Kidney epithelial cell (primary cell): Measurements from ENCODE around the gene MYO1D. TPM values are rescaled to one million over a fixed set of nuclear protein-coding genes. Genes with fewer than 3 reads are reported as not detected.

ENCODE experiments used
- DNase-seq: peaks from one replicate; pipeline ENCODE4 v3.0.0-alpha.2; 2010; ENCODE audit warnings: low read depth
- H3K27me3 ChIP-seq: 2 replicates; pipeline ENCODE4 v1.6.0; 2011; ENCODE audit warnings: low read length; ENCODE audit not compliant: control insufficient read depth, insufficient read depth
- H3K36me3 ChIP-seq: 2 replicates; pipeline ENCODE4 v1.5.1; 2011; ENCODE audit warnings: low read length; ENCODE audit not compliant: control insufficient read depth, insufficient read depth
- H3K4me3 ChIP-seq: 2 replicates; pipeline ENCODE4 v1.5.1; 2011; ENCODE audit warnings: low read depth, mild to moderate bottlenecking, control low read depth, low read length
- CTCF ChIP-seq: IDR thresholded peaks from 2 replicates; pipeline ENCODE4 v1.5.1; 2011; ENCODE audit warnings: mild to moderate bottlenecking, moderate library complexity, low read length, control low read depth, inconsistent platforms; ENCODE audit not compliant: insufficient read depth, poor library complexity, severe bottlenecking
- total RNA-seq: library from RNA; depleted of rRNA; stranded (reverse); fragments of >200 nt; gene quantifications from 2 replicates; pipeline ENCODE4 v1.2.3, GENCODE V29; 2015

Gene MYO1D
- total RNA-seq, 1 donor from 2014 or later: 95.5 TPM

DNA sequence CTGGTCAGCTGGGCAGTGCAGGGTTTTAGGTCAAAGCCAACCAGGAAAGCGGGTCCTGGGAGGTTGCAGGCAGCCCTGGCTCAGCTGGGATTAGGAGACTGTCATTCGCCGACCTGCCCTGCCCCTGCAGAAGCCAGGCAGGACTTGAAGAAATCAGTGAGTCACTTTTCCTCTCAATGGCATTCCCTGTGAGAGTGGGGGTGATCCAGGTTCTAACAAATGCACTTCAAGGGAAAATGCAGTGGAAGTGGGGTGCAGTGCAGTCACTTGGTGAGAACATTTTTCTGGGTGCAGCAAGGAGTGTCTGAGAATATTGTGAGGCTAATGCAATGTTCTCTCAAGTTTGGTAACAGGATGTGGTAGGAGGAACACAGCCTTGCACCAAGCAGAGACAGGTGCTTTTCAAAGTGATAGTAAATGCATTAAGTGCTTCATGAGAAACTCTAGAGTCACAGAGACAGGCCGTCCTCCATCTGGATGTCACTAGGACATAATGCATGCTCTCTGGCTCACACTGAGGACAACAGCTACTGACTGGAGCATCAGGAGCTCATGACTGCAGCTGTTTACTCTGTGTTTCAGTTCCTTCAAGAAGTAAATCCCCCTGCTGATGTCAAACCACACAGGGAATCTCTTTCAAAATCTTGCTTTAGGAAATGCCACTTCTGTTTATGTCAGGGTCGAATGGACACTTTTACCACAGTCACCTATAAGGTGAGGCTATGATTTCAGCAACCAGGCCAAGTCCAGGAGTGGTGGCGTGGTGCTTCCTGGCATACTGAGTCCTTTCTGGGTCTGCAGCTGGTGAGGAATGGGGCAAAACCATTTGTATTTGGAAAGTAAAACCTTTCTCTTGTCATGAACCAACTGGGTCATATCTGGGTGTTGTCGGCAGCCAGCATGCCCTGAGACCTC is 373.4 kb downstream of the MYO1D start:
- H3K36me3 ChIP-seq: no peaks in the 10 kb centered on the region
- H3K27me3 ChIP-seq: no peaks in the 10 kb centered on the region
- no peak for DNase-seq
- no peak overlapping the region for H3K4me3 ChIP-seq
- TF ChIP-seq CTCF: no peak

- no peaks in the 10 kb centered on the region for H3K27me3 ChIP-seq
- H3K4me3 ChIP-seq: no peak overlapping the region
- no peak for TF ChIP-seq CTCF
- DNase-seq: no peak
- H3K36me3 ChIP-seq: no peaks in the 10 kb centered on the region
Measured at GRCh38 chr17:32502710-32503109, 374.2 kb downstream of the MYO1D start.

- no peak for DNase-seq
- H3K4me3 ChIP-seq: no peak overlapping the region
- H3K36me3 ChIP-seq: no peaks in the 10 kb centered on the region
- TF ChIP-seq CTCF: no peak
- no peaks in the 10 kb centered on the region for H3K27me3 ChIP-seq
Measured at GRCh38 chr17:32502013-32502412, 374.9 kb downstream of the MYO1D start.

DNA sequence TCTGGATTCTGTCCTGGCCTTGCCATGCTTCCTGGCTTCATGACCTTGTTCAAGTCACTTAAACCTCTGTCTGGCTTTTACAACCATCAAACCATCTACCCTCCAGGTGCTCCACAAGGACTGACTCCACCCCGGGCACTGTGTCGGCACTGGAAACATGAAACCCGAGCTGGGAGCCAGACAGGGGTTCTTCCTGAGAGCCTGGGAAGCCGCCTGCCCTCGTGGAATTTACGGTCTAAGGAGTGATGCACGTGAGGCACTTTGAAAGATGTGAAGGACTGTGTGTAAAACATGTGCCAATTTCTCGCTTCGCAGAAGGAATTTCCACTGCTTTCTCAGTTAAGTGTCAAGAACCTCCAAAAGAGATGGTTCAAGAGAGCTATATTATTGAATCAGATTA is 378.5 kb downstream of the MYO1D start:
- Histone ChIP-seq H3K36me3 (no peaks in the 10 kb centered on the region), H3K4me3 (no peak overlapping the region), H3K27me3 (no peaks in the 10 kb centered on the region)
- no peak for TF ChIP-seq CTCF
- no peak for DNase-seq

GRCh38 chr17:32497431-32498205 is 379.3 kb downstream of the MYO1D start:
- no peak for DNase-seq
- Histone ChIP-seq H3K4me3 (no peak overlapping the region), H3K36me3 (no peaks in the 10 kb centered on the region), H3K27me3 (no peaks in the 10 kb centered on the region)
- peak; percentile 5 for TF ChIP-seq CTCF
